GM21447 (cell line): ENCODE data around the gene BABAM2.

Experiments
- ATAC-seq: cut with Tn5 transposase; IDR thresholded peaks from one replicate; pipeline ENCODE4 v1.9.1; 2021; ENCODE audit not compliant: unreplicated experiment

Gene BABAM2

DNA sequence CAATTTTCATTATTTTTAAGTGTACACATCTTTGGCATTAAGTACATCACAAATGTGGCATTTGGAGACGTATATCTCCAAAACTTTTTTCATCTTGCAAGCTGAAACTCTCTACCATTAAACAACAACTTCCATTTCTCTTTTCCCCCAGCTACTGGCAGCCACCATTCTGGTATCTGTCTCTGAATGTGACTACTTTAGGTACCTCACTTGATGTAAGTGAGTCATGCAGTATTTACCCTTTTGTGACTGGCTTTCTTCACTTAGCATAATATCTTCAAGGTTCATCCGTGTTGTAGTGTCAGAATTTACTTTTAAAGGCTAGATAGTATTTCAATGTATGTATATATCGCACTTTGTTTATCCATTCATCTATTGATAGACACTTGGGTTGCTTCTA is 17.0 kb downstream of the BABAM2 start:
- ATAC-seq, result no peak

DNA sequence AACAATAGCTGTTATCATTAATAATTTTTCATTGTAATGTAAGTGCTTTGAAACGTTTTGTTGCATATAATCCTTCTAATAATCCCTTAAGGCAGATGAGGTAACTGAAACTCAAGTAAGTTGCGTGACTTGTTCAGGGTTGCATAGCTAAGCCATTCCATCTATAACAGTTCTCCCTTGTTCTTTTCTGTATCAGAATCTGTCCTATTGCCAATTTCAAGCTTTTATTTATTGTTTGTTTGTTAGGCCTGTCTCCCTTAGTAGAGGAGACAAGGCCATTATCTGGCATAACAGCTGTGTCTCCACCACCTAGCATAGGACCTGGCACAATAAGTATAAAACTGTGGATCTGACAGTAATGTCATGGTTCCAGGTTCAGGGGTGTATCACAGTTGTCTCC is 19.4 kb downstream of the BABAM2 start:
- ATAC-seq, result no peak

DNA sequence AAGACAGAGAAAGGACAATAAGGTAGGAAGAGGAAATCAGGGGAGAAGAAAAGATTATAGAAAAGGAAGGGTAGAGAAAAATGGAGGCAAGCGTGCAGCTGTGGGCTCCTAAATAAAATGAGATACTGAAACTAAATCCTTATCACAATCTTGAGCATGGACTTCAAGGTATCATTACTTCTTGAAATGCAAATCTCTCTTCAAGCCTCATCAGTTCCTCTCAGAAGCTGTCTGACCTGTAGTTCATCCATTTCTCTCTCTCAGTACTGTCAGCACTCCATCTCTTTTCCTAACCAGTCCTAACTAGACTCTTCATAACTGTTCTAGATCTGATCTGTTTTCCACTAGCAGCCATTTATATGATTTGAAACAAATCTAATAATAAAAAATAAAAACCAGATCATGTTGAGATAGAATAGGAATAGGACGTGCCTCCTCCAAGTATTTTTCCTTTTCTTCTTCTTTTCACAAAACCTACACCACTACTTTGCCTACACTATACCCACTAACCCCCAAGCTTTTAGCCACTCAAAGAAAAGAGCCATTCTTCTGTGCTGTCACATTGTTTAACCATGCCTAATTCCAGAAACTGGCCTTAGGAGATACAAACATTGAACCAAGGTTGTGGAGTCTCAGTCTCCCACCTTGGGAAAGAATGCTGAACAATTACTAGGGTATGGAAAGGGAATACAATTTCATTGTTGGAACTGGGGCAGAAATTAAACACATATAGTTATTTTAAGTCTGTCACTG is 21.1 kb downstream of the BABAM2 start:
- ATAC-seq, result no peak

DNA sequence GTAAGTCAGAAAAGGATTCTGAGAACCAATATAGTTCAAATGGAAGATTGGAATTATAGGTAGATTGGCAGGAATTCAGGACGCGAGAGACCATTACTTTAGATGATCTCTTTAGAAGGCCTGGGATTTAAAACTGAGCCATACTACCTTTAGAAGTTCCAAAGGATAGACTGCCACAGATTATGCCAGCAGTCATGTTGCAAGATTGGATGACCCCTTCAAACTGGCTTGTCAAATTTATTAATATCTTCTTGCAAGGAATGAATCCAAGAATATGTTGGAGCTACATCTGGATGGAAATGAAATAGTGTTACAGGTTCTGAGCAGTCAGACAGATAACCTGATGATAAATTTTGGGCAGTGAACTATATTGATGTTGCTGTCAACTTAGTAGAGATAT is 22.0 kb downstream of the BABAM2 start:
- no peak for ATAC-seq

DNA sequence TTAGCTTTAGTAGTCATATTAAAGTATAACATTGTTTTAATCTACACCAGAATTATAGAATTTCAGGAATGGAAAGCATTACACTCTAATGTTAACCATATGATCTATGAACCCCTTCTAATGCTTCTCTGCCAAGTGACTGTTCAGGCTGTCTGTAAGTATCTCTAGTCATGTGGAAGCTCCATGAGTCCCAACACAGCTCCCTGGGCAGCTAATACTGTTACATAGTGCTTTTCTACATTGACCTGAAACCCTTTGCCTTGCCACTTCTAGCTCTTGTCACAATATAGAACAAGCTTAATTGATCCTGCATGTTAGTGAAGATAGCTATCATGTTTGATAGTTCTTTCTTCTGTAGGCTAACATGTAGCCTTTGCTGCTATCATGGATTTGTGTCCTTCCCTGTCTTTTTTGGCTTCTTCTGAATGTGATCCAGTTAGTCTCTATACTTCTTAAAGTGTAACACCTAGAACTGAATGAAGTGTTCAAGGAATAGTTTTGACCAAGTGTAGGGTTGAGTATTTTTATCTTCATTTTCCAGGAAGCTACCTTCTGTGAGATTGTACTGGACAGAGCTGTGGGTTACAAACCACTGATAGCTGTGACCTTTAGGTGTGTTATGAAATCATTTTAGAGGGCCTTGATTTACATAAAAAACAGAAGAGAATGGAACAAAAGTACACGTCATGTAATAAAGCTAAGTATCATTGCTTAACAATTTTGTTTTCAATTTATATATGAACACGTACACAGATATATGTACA is 23.7 kb downstream of the BABAM2 start:
- no peak for ATAC-seq

DNA sequence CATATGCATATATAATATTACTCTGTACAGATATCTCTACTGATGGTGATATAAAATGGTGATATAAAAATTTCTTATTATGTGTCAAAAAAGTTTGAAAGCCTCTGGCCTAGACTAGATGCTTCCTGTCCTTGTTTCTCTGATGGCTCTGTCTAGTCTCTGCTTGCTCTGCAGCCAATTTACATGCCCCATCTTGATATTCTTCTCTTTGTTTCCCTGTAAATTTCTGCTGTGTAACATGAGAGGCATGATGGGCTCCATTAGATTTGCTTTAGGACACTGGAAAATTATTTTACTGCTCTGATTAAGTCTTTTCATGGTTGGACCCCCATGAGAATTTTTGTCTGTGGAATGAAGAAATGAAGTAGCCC is 24.3 kb downstream of the BABAM2 start:
- ATAC-seq, result no peak

DNA sequence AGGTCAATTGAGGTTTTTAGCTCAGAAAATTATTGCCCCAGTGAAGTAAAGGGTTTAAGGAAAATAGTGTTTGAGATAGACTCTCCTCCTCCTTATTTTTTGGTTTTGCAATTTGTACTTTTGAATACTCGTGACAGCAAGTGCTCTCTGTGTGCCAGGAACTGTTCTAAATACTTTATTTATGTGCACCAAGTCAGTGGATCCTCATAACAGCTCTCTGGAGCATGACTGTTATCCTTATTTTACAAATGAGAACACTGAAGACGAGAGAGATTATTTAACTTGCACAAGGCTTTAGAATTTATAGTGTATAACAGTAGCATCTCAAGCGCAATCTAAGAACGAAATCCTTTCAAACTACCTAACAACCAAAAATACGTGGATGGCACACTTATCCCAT is 24.7 kb downstream of the BABAM2 start:
- ATAC-seq, result no peak

DNA sequence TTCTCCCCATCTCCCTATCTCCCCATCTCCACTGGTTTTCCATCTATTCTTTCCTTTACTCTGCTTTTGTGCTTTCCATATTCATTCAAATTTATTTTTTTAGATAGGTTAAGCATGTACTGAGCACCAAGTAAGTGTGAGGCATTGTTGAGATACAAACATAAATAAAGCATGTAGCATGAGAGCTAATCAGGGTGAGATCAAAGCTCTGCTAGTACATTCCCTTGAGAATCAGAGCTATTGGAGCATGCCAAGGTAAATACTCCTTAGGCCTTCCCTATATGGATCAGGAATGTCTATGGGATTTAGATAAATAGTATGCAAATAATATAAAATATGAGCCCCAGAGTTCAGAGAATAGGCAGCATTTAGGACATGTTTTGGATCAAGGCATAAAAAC is 25.3 kb downstream of the BABAM2 start:
- no peak for ATAC-seq

DNA sequence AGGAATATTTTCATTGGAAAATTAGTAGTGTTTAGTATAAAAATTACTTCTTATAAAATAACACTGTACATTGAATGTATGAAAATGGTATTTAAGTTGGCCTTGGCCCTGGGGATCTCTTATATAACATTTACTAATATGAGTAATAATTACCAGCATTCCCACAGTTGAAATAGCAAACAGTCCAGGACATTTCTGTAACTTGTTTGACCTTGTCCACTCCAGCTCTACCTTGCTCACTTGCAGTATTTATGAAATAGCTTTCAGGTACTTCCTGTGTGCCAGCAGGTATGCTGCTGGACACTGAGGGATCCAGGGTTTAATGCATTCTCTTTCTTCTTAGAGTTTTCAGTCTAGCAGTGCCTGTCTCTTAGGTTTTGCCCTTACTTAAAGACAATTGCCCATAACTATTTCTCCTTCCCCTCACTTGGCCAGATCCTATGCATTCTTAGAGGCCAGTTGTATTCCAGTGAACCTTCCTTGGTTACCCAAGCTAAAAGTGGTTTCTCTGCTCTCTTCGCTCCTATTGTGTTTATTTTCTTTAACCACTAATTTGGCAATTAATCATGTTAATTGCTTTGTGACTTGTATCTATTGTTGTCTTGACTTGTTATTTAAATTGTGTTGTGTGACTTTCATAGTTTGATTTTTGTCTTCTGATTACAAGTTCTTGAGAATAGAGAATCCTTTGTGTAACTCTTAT is 25.9 kb downstream of the BABAM2 start:
- no peak for ATAC-seq

DNA sequence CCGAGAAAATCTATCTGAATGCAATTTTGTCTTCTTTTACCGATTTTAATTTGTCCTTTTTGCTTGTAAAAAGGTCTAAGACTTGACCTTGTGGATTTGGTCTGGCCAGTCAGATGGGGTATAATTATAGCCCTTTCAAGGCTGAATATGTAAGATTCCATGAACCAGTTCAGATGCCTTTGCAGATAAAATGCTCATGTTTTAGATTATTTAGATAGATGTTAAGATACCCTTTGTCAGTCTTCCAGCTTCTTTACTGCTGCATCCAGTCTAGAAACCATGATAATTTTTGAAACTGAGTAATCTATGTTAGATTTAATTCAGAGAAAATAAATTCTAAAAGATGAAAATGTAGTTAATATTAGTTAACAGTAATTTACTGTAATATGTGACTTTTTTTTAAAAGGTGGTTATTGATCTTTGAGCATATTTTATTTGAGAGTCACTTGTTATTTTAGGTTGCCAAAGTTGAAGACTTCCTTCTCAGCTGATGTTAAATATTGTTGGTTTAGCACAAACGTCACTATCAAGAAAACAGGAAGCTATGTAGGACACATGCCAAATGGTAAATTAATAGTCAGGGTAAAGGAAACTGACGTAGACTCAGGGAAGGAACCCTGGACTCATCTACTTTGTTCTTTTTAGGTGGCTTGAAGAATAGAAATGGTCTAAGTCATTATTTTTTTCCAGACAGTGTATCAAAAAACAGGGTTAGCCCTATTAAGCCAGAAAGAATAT is 29.8 kb downstream of the BABAM2 start:
- ATAC-seq, result no peak

DNA sequence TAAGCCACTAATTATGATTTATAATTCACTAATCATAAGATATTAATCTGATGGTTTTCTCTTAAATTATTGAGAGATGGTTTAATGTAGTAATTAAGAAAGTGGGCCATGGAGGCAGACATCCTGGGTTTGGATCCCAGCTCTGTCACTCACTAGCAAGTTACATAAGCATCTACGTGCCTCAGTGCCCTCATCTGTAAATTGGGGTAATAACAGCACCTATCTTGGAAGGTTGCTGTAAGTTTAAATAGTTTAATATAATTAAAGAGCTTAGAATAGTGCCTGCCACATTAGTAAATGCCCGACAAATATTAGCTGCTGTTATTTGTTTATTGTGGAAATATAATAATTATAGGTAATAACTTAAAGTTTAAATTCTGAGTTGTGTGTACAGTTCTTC is 30.9 kb downstream of the BABAM2 start:
- ATAC-seq, result no peak

DNA sequence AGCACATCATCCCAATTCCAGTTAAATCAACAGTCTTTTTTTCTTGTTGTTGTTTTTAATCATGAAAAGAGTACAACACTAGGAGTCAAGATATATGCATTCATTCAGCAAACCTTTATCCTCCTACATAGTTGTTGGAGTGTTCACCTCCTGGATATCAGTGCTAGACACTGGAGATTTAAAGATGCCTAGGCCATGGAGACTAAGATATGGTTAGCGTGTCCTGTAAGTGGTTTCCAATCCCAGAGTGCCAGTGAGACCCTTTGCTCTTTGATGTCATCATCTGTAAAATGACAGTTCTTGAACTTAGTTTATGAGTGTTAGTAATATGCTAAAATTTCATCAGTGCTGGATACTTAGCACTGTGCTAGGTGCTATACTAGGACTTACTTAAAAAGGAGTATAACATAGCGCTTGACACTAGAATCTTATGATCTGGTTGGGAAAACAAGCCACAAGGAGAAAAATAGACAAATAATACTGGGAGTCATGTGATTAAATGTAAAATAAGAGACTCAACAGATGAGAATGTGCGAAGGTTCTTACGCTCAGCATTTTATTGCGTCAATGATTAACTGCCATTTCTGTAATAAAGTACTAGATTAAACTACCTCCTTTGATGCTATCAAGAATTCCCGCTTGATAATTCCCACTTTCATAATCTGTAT is 31.5 kb downstream of the BABAM2 start:
- no peak for ATAC-seq

DNA sequence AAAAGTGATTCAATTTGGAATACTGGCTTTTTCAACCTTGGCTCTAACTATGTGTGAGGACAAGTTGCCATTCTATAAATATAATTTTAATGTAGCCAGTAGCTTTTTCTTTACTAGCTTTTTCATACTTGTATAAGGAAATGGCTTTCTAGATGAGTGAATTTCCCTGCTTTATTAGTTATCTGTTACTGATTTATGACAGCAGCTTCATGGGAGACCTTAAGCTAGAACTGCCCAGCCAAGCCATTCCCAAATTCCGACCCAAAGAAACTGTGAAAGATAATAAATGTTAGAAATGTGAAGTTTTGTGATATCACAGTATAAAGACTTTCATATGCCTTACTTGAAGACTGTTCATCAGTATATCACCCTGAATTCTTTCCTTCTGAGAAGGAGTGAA is 32.3 kb downstream of the BABAM2 start:
- ATAC-seq, result no peak

DNA sequence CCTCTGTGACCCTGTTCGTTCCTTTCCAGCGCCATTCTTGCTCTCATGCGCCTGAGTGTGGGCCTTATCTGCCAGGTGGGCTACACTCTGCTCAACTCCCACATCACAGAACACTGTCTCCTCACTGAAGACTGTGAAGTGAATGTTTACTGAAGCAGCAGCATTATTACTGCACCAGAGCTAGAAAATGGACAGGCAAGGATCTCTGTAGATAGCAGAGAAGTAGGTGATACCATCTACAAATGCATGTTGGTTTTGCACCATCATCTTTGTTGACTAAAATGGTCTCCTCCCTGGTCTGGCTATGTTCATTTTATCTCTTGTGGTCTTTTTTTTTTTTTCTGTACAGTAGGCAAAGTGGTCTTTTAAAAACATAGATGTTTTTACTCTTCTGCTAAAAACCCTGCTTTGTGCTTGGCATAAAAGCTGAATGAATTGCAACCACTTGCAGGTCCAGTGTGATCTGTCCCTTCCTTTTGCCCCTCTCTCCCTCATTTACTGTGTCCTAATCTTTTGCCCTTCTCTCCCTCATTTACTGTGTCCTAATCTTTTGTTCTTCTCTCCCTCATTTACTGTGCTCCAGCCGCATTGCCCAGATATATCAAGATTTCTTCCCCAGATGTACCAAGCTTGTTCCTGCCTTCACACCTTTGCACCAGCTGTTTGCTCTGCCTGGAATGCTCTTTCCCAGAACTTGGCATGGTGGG is 35.4 kb downstream of the BABAM2 start:
- no peak for ATAC-seq

DNA sequence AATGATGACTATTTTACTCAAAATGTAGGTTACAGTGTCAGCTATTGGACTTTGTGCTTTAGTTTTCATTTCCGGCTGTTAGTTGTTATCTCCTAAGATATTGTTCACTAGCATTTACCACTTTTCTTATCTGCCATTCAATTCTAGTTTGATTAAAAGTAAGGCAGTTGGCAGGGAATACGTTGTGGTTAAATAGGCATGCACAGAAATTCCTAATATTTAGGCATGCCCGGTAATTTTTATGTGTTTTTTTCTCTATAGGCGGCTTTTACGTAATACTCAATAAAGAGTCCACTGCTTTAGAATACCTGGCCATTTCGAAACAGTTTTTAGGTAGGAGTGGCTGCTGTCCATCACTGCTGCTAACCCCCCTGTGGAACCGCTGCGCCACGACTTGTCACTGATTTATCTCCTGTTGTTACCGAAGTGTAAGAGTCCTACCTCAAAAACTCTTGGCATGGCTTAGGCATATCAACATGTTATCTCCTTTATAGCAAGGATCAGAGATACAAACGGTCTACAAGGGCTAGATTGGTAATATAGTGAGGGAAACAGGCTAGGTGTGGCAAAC is 39.5 kb downstream of the BABAM2 start:
- no peak for ATAC-seq

DNA sequence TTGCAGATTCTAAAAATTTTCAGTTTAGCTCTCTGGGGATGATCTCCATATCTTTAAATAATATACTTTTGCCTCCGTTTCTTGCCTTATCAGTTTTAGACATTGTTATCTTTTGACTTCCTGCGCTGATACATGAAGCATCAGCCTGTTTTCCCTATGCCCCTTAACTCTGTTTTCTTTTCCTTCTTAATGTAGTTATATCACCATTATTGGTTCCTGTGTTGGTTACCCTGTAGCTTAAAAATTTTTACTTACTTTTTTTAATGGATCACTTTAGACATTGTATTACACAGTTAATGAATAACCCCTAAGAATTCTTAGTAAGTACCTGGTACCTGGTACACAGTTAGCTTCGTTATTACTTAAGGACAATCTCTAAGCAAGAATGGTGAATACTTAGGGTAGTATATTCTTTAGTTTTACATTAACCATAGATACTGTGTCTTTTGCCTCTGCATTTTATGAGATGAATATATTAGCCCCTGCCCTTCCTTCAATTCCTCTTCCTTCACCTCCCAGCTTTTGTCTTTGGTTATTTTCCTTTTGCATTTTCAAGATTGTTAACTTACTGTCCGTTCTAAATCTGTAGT is 40.9 kb downstream of the BABAM2 start:
- ATAC-seq, result no peak

DNA sequence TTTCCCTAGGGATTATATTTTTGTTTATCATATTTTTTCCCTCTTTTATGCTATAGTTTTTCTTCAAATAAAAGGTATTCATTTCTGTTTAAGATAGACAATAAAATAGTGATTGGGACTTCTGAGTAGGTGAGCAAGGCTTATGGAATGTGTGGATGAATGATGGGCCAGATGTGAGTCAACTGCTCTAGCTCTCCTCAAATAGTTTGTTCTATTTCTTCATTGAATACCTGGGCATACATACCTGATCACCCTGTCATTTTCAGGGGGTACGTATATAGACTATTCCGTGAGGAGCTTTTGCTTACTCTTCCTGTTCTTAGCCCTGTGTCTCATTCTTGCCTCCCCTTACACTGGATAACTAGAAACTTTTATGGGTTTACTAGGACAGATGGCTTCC is 41.9 kb downstream of the BABAM2 start:
- ATAC-seq, result no peak

DNA sequence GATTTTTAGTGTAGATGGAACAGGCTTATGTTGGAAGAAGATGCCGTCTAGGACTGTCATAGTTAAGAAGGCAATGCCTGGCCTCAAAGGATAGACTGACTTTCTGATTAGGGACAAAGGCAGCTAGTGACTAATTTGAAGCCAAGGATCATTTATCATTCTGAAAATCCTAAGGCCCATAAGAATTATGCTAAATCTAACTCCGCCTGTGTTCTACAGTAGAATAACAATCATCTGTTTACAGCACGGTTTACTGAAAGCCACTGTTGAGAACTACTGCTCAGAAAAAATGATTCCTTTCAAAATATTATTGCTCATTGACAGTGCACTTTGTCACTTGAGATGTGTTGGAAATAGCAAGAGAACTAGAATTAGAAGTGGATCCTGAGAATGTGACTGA is 44.5 kb downstream of the BABAM2 start:
- ATAC-seq, result no peak

DNA sequence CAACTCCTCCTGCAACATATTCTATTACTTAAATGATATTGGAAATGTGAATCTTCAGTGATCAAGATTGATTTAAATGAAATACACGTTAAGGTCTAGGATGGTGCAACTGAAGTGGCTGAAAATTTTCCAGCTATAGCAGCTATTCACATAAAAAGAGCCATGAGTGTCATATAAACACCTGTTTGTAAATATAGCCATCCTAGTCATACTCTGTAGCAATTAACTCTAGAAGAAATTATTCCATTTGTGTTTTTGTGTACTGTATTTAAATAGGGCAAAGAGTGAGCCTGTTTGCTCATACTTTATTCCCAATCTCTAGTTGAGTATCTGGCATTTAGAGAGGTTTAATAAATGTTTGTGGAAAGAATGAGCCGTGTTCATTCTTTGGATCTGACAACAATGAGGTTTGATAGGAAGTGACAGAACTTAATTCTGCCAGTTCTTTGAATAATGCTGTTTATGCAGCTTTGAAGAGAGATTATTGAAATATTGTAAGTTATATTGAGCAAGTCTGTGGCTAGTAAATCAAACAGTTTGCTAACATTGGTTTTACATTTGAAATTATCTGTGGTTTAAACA is 49.7 kb downstream of the BABAM2 start:
- ATAC-seq, result no peak
